ENCODE results near the gene RPL5. TPM values are rescaled to one million over a fixed set of nuclear protein-coding genes. Genes with fewer than 3 reads are reported as not detected.

RPL5 gene
- total and polyA plus RNA-seq, 2 experiments from 2014 or later, result 2,182 to 3,547 TPM

- Histone ChIP-seq H3K79me2 (replicated peaks; ENCODE audit: insufficient read depth) (no peaks in the 10 kb centered on the region), H3K4me3 (no peak overlapping the region), H3K4me1 (ENCODE audit: insufficient read depth) (peaks cover 5% of the 10 kb centered on the region), H3F3A (replicated peaks; ENCODE audit: low read depth) (no peaks in the 10 kb centered on the region), H4K20me1 (replicated peaks; ENCODE audit: insufficient read depth) (no peaks in the 10 kb centered on the region), H3K4me2 (no peak overlapping the region), H2AFZ (no peak overlapping the region), H3K9me2 (ENCODE audit: insufficient read depth) (no peaks in the 10 kb centered on the region), H3K36me3 (ENCODE audit: insufficient read depth) (no peaks in the 10 kb centered on the region), H3K27me3 (ENCODE audit: insufficient read depth) (no peaks in the 10 kb centered on the region), H3K27ac (ENCODE audit: low read depth) (no peak overlapping the region)
- no peak for TF ChIP-seq ZNF114 (CRISPR knock-in tag; IDR thresholded peaks at IDR 0.05)
- TF ChIP-seq POLR2AphosphoS5 (IDR thresholded peaks at IDR 0.05; ENCODE audit: low read depth), result no peak
- no peak for TF ChIP-seq JUNB (IDR thresholded peaks at IDR 0.05; ENCODE audit: unreplicated experiment)
- no peak for TF ChIP-seq CREB1 (CRISPR knock-in tag; IDR thresholded peaks at IDR 0.05; ENCODE audit: low read depth)
- no peak for TF ChIP-seq NANOG (IDR thresholded peaks at IDR 0.05; ENCODE audit: borderline replicate concordance)
- TF ChIP-seq CTCF (conservative IDR thresholded peaks at IDR 0.05; ENCODE audit: low read depth in 2 of 2), result no peak
- TF ChIP-seq, protein P1, sequence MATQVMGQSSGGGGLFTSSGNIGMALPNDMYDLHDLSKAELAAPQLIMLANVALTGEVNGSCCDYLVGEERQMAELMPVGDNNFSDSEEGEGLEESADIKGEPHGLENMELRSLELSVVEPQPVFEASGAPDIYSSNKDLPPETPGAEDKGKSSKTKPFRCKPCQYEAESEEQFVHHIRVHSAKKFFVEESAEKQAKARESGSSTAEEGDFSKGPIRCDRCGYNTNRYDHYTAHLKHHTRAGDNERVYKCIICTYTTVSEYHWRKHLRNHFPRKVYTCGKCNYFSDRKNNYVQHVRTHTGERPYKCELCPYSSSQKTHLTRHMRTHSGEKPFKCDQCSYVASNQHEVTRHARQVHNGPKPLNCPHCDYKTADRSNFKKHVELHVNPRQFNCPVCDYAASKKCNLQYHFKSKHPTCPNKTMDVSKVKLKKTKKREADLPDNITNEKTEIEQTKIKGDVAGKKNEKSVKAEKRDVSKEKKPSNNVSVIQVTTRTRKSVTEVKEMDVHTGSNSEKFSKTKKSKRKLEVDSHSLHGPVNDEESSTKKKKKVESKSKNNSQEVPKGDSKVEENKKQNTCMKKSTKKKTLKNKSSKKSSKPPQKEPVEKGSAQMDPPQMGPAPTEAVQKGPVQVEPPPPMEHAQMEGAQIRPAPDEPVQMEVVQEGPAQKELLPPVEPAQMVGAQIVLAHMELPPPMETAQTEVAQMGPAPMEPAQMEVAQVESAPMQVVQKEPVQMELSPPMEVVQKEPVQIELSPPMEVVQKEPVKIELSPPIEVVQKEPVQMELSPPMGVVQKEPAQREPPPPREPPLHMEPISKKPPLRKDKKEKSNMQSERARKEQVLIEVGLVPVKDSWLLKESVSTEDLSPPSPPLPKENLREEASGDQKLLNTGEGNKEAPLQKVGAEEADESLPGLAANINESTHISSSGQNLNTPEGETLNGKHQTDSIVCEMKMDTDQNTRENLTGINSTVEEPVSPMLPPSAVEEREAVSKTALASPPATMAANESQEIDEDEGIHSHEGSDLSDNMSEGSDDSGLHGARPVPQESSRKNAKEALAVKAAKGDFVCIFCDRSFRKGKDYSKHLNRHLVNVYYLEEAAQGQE (IDR thresholded peaks at IDR 0.05; ENCODE audit: unreplicated experiment), result no peak
- no peak for TF ChIP-seq STAT1 (IDR thresholded peaks at IDR 0.05; ENCODE audit: unreplicated experiment)
- no peak for TF ChIP-seq EZH2phosphoT487 (IDR thresholded peaks at IDR 0.05; ENCODE audit: unreplicated experiment)
- TF ChIP-seq ZNF331 (CRISPR knock-in tag; IDR thresholded peaks at IDR 0.05; ENCODE audit: low read depth), result no peak
- TF ChIP-seq, protein P2, sequence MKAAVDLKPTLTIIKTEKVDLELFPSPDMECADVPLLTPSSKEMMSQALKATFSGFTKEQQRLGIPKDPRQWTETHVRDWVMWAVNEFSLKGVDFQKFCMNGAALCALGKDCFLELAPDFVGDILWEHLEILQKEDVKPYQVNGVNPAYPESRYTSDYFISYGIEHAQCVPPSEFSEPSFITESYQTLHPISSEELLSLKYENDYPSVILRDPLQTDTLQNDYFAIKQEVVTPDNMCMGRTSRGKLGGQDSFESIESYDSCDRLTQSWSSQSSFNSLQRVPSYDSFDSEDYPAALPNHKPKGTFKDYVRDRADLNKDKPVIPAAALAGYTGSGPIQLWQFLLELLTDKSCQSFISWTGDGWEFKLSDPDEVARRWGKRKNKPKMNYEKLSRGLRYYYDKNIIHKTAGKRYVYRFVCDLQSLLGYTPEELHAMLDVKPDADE (IDR thresholded peaks at IDR 0.05), result no peak
- no peak for TF ChIP-seq EZH2 (IDR thresholded peaks at IDR 0.05; ENCODE audit: low read depth, unreplicated experiment)
- TF ChIP-seq, protein P3, sequence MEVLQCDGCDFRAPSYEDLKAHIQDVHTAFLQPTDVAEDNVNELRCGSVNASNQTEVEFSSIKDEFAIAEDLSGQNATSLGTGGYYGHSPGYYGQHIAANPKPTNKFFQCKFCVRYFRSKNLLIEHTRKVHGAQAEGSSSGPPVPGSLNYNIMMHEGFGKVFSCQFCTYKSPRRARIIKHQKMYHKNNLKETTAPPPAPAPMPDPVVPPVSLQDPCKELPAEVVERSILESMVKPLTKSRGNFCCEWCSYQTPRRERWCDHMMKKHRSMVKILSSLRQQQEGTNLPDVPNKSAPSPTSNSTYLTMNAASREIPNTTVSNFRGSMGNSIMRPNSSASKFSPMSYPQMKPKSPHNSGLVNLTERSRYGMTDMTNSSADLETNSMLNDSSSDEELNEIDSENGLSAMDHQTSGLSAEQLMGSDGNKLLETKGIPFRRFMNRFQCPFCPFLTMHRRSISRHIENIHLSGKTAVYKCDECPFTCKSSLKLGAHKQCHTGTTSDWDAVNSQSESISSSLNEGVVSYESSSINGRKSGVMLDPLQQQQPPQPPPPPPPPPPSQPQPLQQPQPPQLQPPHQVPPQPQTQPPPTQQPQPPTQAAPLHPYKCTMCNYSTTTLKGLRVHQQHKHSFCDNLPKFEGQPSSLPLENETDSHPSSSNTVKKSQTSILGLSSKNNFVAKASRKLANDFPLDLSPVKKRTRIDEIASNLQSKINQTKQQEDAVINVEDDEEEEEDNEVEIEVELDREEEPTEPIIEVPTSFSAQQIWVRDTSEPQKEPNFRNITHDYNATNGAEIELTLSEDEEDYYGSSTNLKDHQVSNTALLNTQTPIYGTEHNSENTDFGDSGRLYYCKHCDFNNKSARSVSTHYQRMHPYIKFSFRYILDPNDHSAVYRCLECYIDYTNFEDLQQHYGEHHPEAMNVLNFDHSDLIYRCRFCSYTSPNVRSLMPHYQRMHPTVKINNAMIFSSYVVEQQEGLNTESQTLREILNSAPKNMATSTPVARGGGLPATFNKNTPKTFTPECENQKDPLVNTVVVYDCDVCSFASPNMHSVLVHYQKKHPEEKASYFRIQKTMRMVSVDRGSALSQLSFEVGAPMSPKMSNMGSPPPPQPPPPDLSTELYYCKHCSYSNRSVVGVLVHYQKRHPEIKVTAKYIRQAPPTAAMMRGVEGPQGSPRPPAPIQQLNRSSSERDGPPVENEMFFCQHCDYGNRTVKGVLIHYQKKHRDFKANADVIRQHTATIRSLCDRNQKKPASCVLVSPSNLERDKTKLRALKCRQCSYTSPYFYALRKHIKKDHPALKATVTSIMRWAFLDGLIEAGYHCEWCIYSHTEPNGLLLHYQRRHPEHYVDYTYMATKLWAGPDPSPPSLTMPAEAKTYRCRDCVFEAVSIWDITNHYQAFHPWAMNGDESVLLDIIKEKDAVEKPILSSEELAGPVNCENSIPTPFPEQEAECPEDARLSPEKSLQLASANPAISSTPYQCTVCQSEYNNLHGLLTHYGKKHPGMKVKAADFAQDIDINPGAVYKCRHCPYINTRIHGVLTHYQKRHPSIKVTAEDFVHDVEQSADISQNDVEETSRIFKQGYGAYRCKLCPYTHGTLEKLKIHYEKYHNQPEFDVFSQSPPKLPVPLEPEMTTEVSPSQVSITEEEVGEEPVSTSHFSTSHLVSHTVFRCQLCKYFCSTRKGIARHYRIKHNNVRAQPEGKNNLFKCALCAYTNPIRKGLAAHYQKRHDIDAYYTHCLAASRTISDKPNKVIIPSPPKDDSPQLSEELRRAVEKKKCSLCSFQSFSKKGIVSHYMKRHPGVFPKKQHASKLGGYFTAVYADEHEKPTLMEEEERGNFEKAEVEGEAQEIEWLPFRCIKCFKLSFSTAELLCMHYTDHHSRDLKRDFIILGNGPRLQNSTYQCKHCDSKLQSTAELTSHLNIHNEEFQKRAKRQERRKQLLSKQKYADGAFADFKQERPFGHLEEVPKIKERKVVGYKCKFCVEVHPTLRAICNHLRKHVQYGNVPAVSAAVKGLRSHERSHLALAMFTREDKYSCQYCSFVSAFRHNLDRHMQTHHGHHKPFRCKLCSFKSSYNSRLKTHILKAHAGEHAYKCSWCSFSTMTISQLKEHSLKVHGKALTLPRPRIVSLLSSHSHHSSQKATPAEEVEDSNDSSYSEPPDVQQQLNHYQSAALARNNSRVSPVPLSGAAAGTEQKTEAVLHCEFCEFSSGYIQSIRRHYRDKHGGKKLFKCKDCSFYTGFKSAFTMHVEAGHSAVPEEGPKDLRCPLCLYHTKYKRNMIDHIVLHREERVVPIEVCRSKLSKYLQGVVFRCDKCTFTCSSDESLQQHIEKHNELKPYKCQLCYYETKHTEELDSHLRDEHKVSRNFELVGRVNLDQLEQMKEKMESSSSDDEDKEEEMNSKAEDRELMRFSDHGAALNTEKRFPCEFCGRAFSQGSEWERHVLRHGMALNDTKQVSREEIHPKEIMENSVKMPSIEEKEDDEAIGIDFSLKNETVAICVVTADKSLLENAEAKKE (CRISPR knock-in tag; IDR thresholded peaks at IDR 0.05), result no peak
- Mint-ChIP-seq H3K27ac (no peak overlapping the region), H3K27me3 (ENCODE audit: insufficient read depth, low read depth, poor library complexity) (no peaks in the 10 kb centered on the region), H3K36me3 (ENCODE audit: low read depth) (no peaks in the 10 kb centered on the region), H3K4me1 (peaks cover 7% of the 10 kb centered on the region; the same call in 2 of the 3 replicates), H3K9me3 (no peaks in the 10 kb centered on the region), H3K4me3 (no peak overlapping the region)
- ATAC-seq (no peak), DNase-seq (ENCODE audit: low spot score) (peak; percentile 8)
Measured at GRCh38 chr1:92882819-92883218, 51.0 kb downstream of the RPL5 start.

All from GM23338 (cell line).